ENCODE data around the gene NGFR. TPM values are rescaled to one million over a fixed set of nuclear protein-coding genes. Genes with fewer than 3 reads are reported as not detected.
A peak's percentile ranks its signal among the peaks of the same experiment; 100 is the strongest.

Gene NGFR
- total and polyA plus RNA-seq, 8 donors = 1.1 to 6.6 (median 3.1) TPM; not detected in 1

- no peak for DNase-seq
- H3K4me3 ChIP-seq = no peak overlapping the region
- intact Hi-C loops (cut with DNase I; ENCODE audit: low total_unique reads) = no loop called here
- peaks cover 0 to 18% (median 14%) of the 10 kb centered on the region in 3 donors for H3K27me3 ChIP-seq
- 52 to 75% (median 72%) methylated on average over 4 to 6 of the region's 6 CpGs for WGBS, 5 donors
- peaks cover 19 to 36% (median 32%) of the 10 kb centered on the region in 4 donors for H3K4me1 ChIP-seq
- no peaks in the 10 kb centered on the region for H3K9me3 ChIP-seq
- H3K27ac ChIP-seq = peak overlapping the region in 1 of 5 donors; percentile 78
- TF ChIP-seq EP300 (IDR thresholded peaks at IDR 0.05) = no peak
- TF ChIP-seq POLR2A (IDR thresholded peaks at IDR 0.05) = no peak
- TF ChIP-seq POLR2AphosphoS5 (IDR thresholded peaks at IDR 0.05) = no peak
- TF ChIP-seq CTCF (IDR thresholded peaks at IDR 0.05) = no peak
- H3K36me3 ChIP-seq = no peaks in the 10 kb centered on the region
These were observed 17.9 kb downstream of the NGFR start for GRCh38 chr17:49513044-49513395.

GRCh38 chr17:49513641-49514040 is 18.5 kb downstream of the NGFR start:
- H3K9me3 ChIP-seq = no peaks in the 10 kb centered on the region
- H3K27ac ChIP-seq = peak overlapping the region in 2 of 5 donors; percentile 78 to 82
- TF ChIP-seq POLR2A (IDR thresholded peaks at IDR 0.05) (no peak), CTCF (IDR thresholded peaks at IDR 0.05) (no peak), POLR2AphosphoS5 (IDR thresholded peaks at IDR 0.05) (no peak), EP300 (IDR thresholded peaks at IDR 0.05) (no peak)
- H3K4me3 ChIP-seq = no peak overlapping the region
- intact Hi-C loops (cut with DNase I; ENCODE audit: low total_unique reads) = no loop called here
- 78 to 90% (median 88%) methylated on average over 7 to 8 of the region's 8 CpGs for WGBS, 5 donors
- peaks cover 19 to 36% (median 32%) of the 10 kb centered on the region in 4 donors for H3K4me1 ChIP-seq
- no peaks in the 10 kb centered on the region for H3K36me3 ChIP-seq
- no peak for DNase-seq
- peaks cover 0 to 13% (median 8%) of the 10 kb centered on the region in 3 donors for H3K27me3 ChIP-seq

GRCh38 chr17:49514071-49514721 is 19.1 kb downstream of the NGFR start:
- intact Hi-C loops (cut with DNase I; ENCODE audit: low total_unique reads) = no loop called here
- Histone ChIP-seq H3K4me1 (peaks cover 19 to 36% (median 32%) of the 10 kb centered on the region in 4 donors), H3K9me3 (no peaks in the 10 kb centered on the region), H3K36me3 (no peaks in the 10 kb centered on the region), H3K27me3 (peaks cover 0 to 8% (median 2%) of the 10 kb centered on the region in 3 donors), H3K27ac (peak overlapping the region in 4 of 5 donors; percentile 62 to 82 (median 74)), H3K4me3 (no peak overlapping the region)
- no peak for TF ChIP-seq CTCF (IDR thresholded peaks at IDR 0.05)
- TF ChIP-seq EP300 (IDR thresholded peaks at IDR 0.05) = no peak
- TF ChIP-seq POLR2A (IDR thresholded peaks at IDR 0.05) = no peak
- TF ChIP-seq POLR2AphosphoS5 (IDR thresholded peaks at IDR 0.05) = no peak
- 71 to 88% (median 81%) methylated on average over 10 to 15 of the region's 15 CpGs for WGBS, 5 donors
- DNase-seq = peak in 1 of 2 donors; percentile 74

GRCh38 chr17:49515196-49515770 is 20.2 kb downstream of the NGFR start:
- H3K27me3 ChIP-seq = no peaks in the 10 kb centered on the region
- peak overlapping the region; percentile 12 to 82 (median 70) for H3K27ac ChIP-seq
- H3K4me3 ChIP-seq = no peak overlapping the region
- TF ChIP-seq EP300 (IDR thresholded peaks at IDR 0.05) = peak; percentile 27
- TF ChIP-seq POLR2AphosphoS5 (IDR thresholded peaks at IDR 0.05) = peak; percentile 77 to 89 (median 82)
- TF ChIP-seq CTCF (IDR thresholded peaks at IDR 0.05) = peak in 2 of 7 experiments; percentile 16 to 24
- TF ChIP-seq POLR2A (IDR thresholded peaks at IDR 0.05) = no peak
- intact Hi-C loops (cut with DNase I; ENCODE audit: low total_unique reads) = no loop called here
- 0 to 17% (median 11%) methylated on average over 3 to 8 of the region's 8 CpGs for WGBS, 5 donors
- H3K36me3 ChIP-seq = no peaks in the 10 kb centered on the region
- H3K9me3 ChIP-seq = no peaks in the 10 kb centered on the region
- DNase-seq = peak; percentile 86 to 92
- peaks cover 19 to 36% (median 32%) of the 10 kb centered on the region in 4 donors for H3K4me1 ChIP-seq
